HG02763 (cell line): Measurements from ENCODE around the gene C2orf78.
"Not testable (repeated sequence)": the region's sequence is repeated elsewhere in the genome, so short reads cannot be mapped to it uniquely, and the experiment has no call there.

Experiments used
- ATAC-seq: cut with Tn5 transposase; IDR thresholded peaks from one replicate; pipeline ENCODE4 v1.9.1; 2021; ENCODE audit warnings: mild to moderate bottlenecking, moderate library complexity; ENCODE audit not compliant: unreplicated experiment

Gene C2orf78

DNA sequence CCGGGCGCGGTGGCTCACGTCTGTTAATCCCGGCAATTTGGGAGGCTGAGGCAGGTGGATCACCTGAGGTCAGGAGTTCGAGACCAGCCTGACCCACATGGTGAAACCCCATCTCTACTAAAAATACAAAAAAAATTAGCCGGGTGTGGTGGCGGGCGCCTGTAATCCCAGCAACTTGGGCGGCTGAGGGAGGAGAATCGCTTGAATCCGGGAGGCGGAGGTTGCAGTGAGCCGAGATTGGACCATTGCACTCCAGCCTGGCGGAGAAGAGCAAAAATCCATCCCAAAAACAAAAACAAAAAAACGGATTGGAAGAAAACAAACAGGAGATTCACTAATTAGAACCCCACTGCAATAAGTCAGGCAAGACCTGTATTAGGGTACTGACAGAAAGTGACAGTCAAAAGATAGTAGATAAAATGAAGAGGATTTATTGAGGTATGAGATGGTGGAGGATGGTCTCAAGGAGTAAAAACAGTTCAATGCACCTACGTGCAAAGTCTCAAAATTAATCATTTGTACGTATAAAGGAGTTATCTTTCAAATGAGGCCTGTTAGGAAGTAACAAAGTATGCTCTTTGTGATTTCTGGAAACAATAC lies 5.0 kb upstream of the C2orf78 start:
- not testable (repeated sequence) for ATAC-seq

DNA sequence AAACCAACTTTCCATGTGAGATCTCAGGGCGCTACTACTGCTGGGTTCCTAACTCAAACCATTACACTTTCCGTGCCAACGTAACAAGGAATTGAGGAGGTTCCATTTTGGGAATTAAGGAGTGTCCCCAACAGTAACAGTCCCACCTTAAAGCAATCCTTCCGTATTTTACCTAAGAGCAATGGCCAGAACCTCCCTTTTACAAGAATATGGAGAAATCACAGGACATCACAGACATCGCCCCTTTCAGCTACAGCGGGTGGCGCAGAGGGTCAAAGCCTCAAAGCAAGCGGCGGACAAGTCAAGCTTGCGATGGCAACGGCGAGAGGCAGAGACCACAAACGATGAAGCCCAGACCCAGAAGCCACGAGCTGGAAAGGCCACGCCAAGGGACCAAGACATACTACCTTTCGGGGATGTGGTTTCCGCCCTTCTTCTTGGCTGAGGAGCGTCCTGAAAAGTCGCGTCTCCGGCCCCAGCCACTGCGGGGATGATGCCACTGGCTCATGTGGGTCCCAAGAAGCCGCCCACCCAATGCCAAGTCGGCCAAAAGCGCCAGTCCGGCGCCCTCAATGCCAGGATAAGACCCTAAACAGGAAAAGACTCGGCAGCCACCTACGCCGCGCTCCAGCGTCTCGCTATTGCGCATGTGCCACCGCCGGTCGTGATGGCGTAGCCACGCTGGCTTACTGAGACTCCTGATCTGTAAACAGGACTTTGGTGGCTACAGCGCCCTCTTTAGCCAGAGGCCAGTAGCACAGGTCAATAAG lies 4.3 kb upstream of the C2orf78 start, which contains the start of gene DUSP11:
TSS of gene DUSP11 (minus strand) at position 637 of the 770 bp plus-strand sequence. CDS start at position 508, 129 bp downstream.
- peak; percentile 99 for ATAC-seq

DNA sequence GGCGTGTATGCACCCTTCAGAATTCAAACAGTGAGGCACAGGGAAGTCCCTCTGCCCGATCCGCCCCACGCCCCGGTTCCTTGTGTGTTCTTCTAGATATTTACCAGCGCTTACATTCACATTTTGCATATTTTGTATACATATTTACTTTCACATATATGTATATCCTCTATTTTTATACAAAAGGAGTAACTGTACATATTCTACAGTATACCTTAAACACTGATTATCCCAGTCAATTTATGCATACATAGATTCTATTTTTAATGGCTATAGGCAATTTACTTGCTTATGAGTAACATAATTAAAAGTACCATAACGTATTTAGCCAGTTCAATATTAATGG lies 3.8 kb upstream of the C2orf78 start:
- no peak for ATAC-seq

DNA sequence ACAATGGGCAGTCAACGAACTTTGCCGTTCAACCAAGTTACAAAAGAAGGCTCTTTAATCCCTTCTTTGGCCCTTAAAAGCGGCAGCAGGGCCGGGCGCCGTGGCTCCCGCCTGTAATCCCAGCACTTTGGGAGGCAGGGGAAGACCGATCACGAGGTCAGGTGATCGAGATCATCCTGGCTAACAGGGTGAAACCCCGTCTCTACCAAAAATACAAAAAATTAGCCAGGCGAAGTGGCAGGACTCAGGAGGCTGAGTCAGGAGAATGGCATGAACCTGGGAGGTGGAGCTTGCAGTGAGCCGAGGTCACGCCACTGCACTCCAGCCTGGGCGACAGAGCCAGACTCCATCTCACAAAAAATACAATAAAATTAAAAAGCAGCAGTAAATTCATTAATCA lies 581 bp upstream of the C2orf78 start:
- ATAC-seq = not testable (repeated sequence)

DNA sequence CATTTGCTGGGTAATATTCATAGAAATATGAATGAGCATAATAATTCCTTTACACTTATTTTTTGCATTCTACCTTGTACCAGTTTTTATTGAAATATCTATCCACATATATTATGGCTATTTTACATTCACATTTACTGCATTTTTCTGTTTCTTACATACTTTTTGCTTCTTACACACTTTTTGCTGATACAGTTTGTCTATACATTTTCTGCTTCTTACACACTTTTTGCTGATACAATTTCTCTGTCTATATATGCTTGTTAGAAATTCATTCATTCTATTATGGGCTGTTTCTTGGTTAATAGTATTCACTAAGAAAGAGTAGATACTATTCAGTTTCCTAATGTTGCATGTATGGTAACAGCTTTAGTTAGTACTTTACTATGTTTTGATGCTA lies 27.9 kb downstream of the C2orf78 start:
- no peak for ATAC-seq

DNA sequence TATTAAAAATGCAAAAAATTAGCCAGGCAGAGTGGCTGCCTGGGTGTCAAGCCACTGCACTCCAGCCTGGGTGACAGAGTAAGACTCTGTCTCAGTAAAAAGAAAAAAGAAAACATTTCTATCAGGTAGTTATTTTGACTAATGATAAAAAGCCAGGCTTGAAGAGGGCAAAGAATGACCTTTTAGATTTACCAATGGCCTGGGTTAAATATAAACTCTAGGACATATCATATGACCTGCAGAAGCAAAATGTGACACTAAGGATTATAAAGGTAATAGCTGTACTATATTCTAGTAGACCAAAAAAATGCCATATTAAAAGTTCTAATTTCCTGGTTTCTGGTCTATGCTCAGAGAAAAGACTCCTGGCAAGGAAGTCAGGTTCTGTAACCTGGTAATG lies 28.7 kb downstream of the C2orf78 start:
- no peak for ATAC-seq

DNA sequence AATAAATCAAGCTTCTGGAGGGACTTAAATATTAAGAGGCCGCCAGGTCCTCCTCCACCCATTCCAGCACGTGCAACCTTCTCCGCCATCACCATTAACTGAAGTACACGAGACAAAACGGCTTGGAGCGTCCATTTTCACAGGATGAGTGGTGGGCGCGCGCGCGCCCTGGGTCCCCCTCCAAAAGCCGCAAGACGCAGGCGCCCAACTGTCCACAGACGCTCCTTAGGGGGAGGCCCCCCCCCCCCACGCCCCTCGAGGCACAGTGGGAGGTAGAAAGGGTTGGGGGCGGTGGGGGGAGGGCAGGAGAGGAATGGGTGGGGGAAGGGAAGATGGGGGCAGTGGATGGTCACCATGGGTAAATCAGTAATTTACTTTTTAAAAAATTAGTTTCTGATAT lies 34.3 kb downstream of the C2orf78 start:
- ATAC-seq = no peak

DNA sequence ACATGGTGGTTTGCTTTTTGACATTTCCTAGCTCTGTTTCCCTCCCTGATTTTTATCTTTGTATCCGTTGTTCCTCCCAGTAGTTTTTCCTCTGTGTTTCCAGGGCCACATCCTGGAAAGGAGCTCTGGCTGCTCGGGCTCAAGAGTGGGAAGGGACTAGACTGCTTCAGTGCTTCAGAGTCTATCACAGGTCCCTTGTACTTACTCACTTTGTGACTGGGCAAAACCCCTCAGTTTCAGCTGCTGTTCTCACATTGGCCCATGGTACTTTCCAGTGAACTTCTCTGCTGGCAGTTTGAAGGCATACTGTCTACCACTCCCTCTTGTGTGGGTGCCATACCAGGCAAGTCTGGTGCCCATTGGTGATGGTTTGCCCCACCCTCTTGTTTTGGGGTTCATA lies 37.2 kb downstream of the C2orf78 start:
- ATAC-seq = peak; percentile 60

DNA sequence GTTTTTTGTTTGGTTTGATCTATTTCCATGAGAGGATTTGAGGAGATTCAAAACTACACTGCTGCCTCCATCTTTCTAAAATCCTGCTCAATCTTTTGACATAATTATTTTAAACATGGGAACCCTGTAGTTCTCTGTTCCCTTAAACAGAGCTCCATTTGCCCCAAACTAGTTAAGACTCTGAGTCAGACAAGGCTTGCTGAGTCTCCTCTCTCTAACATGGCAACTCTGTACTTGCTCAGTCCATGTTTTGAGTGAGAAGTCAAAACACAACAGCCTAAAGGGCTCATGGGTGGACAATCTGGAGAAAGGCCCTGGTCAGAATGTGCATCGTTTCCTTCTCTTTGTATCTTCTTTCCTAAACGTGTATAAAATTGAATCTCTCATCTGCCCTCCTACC lies 37.7 kb downstream of the C2orf78 start:
- no peak for ATAC-seq

DNA sequence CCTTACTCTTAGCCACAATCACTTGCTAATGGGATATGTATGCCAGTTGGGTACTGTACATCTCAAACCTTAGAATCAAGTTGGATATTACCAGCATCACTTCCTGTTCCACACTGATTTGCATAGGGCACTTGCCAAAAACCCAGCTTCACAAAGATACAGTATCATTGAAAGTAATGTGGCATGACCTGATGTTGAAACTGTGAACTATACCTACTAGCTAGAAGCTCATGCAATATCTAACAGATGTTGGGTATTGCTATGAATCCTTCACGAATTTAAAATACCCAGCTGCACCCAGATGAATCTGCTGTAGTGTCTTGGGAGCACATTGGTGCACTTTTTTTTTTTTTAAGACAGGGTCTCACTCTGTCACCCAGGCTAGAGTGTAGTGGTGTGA lies 38.3 kb downstream of the C2orf78 start:
- peak; percentile 40 for ATAC-seq

DNA sequence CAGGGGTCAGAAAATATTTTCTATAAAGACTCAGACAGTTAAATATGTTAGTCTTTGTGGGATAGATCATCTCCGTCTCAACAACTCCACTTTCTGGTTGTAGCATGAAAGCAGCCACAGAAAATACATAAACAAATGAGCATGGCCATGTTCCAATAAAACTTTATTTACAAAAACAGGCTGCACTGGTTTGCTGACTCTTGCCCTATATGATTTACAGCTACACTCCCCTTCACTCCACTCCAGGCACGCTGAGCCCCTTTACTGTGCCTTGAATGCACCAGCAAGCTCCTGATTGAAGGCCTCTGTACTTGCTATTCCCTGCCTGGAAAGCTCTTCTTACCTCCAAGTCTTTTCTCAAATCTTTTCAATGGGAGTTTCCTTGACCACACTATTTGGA lies 39.0 kb downstream of the C2orf78 start:
- no peak for ATAC-seq

DNA sequence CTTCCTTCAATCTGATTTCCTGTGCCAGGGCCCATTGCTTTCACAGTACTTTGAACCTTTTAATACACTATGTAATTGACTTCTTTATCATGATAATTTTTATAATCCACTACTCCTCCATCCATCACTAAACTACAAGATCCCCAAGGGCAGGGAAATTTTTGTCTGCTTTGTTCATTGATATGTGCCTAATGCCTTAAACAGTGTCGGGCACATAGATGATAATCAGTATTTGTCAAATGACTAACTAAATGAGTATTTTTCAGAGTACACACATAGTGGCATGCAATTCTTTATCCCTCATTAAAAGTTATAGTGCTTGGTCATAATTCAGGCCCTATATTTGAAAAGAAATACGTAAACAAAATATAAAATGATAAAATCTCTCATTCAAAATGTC lies 39.4 kb downstream of the C2orf78 start:
- ATAC-seq = no peak

DNA sequence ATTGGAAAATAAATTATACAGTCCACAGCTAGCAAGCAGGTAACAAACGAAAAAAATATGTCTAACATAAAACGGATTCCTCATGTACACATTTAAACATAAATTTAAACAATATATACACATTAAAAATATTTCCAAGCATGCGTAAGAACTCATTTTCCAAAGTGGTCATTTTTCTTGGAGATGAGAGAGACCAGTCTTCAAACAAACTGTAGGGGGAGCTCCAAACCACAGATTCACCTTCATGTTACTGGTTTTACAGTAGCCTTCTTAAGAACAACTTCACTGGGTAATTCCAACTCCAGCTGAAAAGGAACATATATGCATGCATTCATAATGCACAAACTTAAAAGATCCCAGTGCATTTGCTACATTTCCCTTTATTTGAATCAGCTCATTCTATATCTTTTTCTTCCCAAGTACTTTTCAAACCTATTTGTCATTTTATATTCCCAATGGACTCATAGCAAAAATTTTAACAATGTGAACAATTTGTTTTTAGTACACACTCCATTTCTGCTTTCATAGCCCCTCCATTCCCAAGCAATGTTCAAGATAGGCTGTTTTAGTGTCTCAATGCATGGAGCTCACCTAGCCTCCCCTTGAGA lies 40.0 kb downstream of the C2orf78 start:
- ATAC-seq = no peak

DNA sequence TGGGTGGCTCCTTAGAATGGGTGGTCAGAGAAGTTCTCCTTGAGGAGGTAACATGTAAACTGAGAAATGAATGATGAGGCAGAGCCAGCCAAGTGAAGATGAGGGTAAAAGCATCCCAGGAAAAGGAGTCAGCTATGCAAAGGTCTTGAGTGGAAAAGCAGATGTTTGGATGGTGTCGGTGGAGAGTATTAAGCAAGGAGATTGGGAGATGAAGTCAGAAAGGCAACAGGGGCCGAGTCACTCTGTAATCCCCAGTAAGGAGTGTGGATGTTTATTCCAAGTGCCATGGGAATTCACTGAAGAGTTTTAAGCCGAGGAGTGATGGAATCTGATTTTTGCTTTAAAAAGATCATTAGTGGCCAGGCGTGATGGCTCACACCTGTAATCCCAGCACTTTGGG lies 41.4 kb downstream of the C2orf78 start:
- no peak for ATAC-seq

DNA sequence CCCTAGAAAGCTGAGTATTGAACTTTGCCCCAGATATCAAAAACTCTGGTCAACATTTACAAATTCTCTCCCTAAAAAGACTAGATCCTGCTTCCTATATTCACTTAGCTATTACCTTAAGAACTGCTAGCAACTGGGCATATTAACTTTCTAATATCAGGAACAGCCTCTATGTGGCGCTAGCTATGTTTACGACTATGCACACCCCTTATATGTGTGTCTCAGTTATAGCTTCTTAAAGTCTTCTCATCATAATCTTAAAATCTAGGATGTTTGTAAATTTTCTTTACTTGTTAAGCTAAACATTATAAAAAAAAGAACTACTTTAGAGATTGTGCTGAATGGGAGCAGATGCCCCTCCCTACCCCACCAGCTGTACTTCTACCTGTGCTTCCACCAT lies 43.0 kb downstream of the C2orf78 start:
- ATAC-seq = no peak

DNA sequence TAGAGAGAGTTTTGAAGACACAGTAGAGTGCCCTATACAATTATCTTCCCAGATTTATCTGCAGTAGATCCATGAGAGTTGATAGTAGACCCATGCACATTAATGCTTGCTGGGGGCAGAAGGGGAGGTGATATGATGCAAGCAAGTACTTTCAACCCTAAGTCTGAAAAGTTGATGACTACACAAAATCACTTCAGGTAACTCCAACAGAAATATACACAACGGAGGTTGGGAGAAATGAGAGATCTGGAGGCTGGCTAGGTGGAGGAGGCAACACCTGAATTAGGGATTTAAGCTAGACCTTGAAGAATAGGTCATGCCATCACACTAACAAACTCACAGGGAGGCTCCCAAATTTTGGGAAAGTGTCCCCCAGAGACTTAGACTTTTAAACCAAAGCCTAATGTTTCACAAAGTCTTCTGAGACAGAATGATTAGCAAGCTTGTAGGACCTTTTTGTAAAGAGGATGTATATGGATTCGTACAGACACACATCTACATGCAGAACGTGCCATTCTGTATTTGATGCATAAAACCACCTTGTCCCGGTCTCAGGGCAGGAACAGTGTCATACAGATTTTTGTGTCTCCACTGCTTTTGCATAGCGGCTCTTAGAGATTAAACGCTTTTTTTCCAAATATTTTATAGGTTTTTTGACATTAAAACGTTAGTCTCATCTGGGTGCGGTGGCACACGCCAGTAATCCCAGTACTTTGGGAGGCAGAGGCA lies 43.8 kb downstream of the C2orf78 start:
- no peak for ATAC-seq

DNA sequence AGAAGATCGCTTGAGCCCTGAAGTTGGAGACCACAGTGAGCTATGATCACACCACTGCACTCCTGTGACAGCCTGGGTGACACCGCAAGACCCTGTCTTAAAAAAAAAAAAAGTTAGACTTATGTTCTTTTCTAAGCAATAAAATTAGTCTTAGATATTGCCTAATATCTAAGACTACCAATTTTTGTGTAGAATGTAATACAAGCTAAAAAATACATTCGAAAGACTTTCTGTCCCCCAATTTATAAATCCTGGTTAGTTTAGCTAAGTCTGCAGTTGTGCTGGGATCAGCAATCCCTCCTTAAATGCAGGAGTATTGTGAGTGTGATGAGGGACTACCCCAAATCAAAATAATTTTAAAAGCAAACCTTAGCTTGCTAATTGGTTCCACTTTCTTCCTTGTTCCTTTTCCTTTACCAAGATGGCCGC lies 44.4 kb downstream of the C2orf78 start:
- no peak for ATAC-seq

DNA sequence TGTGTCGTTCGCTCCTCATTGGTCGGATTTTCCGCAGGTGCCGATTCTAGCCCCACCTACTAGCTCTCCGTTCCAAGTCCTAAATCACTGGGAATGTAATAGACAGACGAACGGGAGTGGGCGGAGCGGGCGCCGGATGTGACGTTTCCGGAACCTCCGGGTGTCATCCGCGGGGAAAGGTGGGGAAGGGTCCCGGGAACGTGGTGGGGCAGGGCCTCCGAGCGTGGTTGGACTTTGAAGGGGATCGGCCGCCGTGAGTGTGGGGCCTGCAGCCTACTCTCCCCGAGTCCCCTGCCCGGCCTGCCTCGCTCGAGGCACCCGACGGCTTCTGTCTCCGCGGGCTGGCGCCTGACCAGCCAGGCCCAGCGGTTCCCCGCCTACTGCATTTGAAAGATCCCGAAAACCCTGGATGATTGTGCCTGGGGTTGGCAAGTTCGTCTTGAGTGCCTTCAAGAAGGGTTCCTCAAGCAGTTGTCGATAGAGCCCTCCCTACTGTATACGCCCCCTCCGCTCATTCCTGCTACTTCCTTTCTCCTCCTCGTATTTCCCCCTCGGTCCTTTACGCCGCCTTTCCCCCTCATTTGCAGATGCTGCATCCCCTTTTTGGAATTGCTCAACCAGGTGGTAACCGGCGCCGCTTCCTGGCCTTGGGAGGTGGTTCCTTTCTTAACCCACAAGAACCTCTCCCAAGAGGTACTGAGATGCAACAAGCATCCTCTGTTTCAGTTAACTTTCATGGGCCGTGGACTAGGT lies 45.0 kb downstream of the C2orf78 start, which contains the start of gene STAMBP:
TSS of gene STAMBP (plus strand) at position 144 of the 753 bp plus-strand sequence. CDS start 1,896 bp downstream, outside the sequence.
- ATAC-seq = peak; percentile 85

DNA sequence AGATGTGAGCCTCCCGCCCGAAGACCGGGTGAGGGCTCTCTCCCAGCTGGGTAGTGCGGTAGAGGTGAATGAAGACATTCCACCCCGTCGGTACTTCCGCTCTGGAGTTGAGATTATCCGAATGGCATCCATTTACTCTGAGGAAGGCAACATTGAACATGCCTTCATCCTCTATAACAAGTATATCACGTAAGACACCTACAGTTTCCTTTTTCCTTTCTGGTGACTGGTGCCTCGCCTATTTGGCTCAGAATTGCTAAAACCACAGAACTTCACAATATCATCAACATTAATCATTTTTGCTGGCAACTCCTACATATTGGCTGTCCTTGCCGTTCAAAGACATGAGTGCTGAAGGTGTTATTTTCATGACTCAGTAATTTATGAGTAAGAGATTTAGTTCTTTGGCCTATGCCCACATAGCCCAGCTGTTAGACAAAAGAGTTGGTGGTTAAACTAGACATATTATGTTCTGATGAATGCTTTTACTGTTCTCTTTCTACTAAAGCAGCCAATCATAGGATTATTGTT lies 47.0 kb downstream of the C2orf78 start:
- ATAC-seq = no peak

DNA sequence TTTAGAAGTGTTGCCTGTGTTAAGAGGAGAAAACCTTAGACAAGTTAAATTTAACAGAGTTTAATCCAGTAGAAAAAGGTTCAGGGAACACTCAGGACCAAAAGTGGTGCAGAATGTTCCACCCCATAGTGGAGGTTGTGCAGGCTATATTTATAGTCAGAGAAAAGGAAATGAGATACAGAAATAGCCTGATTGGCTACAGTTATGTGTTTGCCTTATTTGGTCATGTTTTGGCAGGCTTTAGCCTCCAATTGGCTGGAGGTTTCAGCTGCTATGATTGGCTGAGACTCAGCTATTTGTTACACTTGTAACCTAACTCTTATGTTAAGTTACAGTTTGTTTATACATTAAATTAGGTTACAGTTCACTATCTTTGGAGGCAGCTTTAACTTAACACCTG lies 48.9 kb downstream of the C2orf78 start:
- no peak for ATAC-seq
